Astrocyte of the hippocampus (primary cell): ENCODE measurements around the gene RNF207.

Experiments used
- DNase-seq: peaks from one replicate; pipeline ENCODE4 v3.0.0; 2011; ENCODE audit warnings: low read depth, low spot score

The RNF207 gene

GRCh38 chr1:6205849-6206519, at the start of gene RNF207:
TSS of gene RNF207 (plus strand) at chr1:6206119. CDS start at chr1:6206536, 417 bp downstream.
- DNase-seq = peak; percentile 92

GRCh38 chr1:6157132-6157527, 48.8 kb upstream of the RNF207 start:
- peak; percentile 75 for DNase-seq

GRCh38 chr1:6157528-6158174, 48.3 kb upstream of the RNF207 start:
- peak; percentile 49 for DNase-seq

- DNase-seq = no peak
These were observed 47.7 kb upstream of the RNF207 start for GRCh38 chr1:6158181-6158580.

- DNase-seq = no peak
These were observed 43.6 kb upstream of the RNF207 start for GRCh38 chr1:6162341-6162740.

- no peak for DNase-seq
These were observed 43.1 kb upstream of the RNF207 start for GRCh38 chr1:6162773-6163172.

GRCh38 chr1:6163191-6163972, 42.5 kb upstream of the RNF207 start:
- no peak for DNase-seq

GRCh38 chr1:6163973-6164617, 41.8 kb upstream of the RNF207 start:
- no peak for DNase-seq

GRCh38 chr1:6165027-6165426, 40.9 kb upstream of the RNF207 start:
- no peak for DNase-seq

GRCh38 chr1:6165441-6165985, 40.4 kb upstream of the RNF207 start:
- DNase-seq = no peak

GRCh38 chr1:6166221-6166620, 39.7 kb upstream of the RNF207 start:
- DNase-seq = no peak

GRCh38 chr1:6166655-6167390, 39.1 kb upstream of the RNF207 start:
- DNase-seq = no peak

- DNase-seq = no peak
These were observed 38.3 kb upstream of the RNF207 start for GRCh38 chr1:6167391-6168303.

GRCh38 chr1:6168947-6169586, 36.9 kb upstream of the RNF207 start:
- DNase-seq = no peak

- no peak for DNase-seq
These were observed 35.7 kb upstream of the RNF207 start for GRCh38 chr1:6170116-6170741.

- no peak for DNase-seq
These were observed 35.1 kb upstream of the RNF207 start for GRCh38 chr1:6170742-6171201.

GRCh38 chr1:6171548-6172124, 34.3 kb upstream of the RNF207 start:
- peak; percentile 39 for DNase-seq

- DNase-seq = no peak
These were observed 33.4 kb upstream of the RNF207 start for GRCh38 chr1:6172549-6172948.
